ENCODE results near the gene UCP2.

Gene UCP2

DNA sequence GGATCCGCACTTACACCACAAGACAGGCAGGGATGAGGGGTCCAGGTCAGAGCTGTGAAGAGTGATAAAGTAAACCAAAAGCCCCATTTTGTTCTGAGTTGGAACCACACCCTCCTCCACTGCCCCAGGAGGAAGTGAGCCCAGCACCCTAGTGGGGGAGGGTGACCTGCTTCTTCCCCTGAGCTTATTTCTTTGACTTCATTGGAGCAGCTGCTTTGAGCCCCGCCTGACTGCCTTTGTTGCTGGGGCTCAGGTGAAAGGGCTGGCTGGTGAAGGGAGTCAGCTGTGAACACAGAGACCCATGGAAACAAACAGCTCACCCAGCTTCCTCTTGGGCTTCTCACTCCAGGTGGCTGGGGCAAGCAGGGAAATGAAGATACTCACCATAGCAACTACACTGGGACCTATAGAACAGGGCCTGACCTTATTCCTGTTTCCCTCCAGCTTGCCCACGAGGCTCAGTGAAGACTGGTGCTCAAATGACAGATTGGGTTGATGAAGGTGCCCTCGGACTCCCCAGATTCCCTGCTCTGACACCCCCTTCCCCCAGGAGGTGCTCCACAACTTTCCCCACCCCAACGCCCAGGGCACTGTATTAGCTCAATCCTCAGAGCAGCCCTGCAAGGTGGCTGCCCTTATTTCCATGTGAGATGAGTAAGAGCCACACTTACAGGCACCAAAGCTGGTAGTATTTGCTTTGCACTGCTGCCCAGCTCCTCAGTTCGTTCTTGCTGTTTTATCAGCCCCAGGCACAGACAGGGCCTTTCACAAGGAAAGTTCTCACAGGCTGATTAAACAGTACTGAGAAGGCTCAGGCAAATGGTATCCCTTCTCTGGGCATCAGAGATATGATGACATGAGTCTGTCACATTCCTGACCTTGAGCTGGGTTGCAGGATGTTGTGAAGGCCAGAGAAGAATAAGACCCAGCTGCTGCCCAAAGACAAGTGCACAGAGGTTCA, 2.4 kb downstream of the UCP2 start:
- TF ChIP-seq CTCF (IDR thresholded peaks at IDR 0.05; ENCODE audit: borderline replicate concordance, insufficient read depth, low read depth, low read length) = no peak
- peak overlapping the region; percentile 85 for H3K4me3 ChIP-seq (ENCODE audit: low read depth, low read length)

DNA sequence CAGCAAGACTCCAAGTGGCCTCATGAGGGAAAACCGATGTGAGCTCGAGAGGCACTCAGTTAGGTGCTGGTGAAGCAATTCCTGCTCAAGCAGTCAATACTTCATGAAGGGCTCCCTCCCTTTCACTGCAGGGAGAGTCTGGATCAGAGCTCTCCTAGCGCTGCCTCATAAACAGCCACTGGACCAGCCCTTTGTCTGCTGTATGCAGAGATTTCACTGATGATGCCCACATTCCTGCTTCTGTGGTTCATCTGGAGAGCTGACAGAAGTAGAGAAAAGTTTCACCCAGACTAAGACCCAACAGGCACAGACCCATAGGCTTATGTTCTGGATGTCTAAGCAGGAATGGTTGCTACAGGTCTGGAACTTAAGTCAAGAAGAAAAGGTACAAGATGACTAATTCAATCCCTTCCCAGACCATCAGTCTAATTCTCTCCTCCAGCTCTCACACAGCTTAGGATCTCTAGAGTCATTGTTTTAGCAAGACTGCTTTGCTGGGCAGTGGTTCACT, 4.0 kb downstream of the UCP2 start:
- no peak for TF ChIP-seq CTCF (IDR thresholded peaks at IDR 0.05; ENCODE audit: borderline replicate concordance, insufficient read depth, low read depth, low read length)
- no peak overlapping the region for H3K4me3 ChIP-seq (ENCODE audit: low read depth, low read length)

DNA sequence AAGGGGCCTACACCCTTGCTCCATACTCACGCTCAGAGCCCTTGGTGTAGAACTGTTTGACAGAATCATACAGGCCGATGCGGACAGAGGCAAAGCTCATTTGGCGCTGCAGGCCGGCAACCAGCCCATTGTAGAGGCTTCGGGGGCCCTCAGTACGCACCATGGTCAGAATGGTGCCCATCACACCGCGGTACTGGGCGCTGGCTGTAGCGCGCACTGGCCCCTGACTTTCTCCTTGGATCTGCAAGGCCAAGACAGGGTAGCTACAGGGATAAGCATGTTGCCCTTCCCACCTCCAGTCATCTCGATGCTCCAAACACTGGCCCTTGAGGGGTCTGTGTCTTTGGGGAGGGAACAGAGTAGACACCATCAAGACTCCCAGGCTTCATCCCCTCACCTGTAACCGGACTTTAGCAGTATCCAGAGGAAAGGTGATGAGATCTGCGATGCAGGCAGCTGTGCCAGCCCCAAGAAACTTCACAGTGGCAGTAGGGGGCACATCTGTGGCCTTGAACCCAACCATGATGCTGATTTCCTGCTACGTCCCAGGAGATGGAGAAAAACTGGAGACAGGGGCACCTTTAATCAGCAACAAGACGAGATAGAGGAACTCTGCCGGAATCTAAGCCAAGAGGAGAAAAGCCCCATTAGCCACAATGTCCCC, 4.7 kb downstream of the UCP2 start:
- H3K4me3 ChIP-seq (ENCODE audit: low read depth, low read length) = no peak overlapping the region
- TF ChIP-seq CTCF (IDR thresholded peaks at IDR 0.05; ENCODE audit: borderline replicate concordance, insufficient read depth, low read depth, low read length) = no peak

DNA sequence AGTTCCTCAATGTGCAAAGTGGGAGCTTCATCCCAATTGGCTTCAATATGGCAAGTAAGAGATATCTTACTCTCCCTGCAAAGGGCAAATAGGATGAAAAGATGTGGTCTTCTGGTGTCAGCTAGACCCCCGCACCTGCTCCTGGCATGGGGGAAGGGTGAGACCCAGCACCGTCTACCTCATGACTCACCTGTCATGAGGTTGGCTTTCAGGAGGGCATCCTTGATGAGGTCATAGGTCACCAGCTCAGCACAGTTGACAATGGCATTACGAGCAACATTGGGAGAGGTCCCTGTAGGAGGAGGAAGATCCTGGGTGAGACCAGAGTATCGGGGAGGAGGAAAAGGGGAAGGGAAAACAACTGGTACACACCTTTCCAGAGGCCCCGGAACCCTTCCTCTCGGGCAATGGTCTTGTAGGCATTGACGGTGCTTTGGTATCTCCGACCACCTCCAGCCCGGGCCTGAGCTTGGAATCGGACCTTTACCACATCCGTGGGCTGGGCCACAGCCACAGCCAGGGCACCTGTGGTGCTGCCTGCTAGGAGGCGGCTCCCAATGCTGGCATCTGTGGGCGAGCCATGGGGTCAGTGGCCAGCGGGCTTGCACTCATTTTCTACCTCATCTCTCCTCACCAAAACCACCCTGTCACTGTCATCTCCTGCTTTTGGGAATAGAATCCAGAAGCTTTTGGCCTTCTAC, 6.0 kb downstream of the UCP2 start:
- TF ChIP-seq CTCF (IDR thresholded peaks at IDR 0.05; ENCODE audit: borderline replicate concordance, insufficient read depth, low read depth, low read length) = no peak
- no peak overlapping the region for H3K4me3 ChIP-seq (ENCODE audit: low read depth, low read length)

- no peak for TF ChIP-seq CTCF (IDR thresholded peaks at IDR 0.05; ENCODE audit: borderline replicate concordance, insufficient read depth, low read depth, low read length)
- H3K4me3 ChIP-seq (ENCODE audit: low read depth, low read length) = no peak overlapping the region
Observed at GRCh38 chr11:73975479-73975757, 7.2 kb downstream of the UCP2 start.

DNA sequence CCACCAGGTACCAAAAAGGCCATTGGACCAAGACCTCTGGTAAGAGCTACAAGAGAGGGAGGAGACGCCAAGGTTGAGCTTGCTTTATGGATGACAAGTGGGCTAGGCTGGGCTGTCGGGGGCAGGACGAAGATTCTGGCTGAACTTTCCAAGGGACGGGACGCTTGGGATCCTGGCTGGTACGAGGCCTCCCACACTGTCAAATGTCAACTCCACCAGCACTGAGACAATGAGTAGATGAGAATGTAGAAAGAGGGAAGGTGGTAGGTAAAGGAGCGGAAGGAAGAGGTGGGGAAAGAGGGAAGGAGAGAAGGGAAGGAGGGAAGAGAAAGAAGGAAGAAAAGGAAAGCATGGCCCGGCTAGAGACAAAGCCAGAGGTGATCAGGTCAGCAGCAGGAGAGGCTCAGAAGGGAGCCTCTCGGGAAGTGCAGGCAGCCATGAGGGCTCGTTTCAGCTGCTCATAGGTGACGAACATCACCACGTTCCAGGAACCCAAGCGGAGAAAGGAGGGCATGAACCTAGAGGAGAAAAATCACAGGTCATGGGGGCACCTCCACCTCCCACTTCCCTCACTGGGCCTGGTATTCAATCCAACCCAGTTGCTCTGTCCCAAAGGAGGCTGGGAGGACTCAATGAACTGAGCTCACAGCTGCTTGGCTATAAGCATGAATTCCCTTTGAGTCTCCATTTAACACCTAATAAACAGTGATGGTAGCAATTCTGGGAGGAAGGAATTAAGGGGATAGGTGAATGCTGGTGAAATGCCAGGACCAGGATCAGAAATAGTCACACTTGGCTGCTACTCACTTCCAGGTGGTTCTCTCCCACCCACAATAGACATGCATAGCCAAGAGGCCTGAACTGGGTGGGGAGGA, 7.8 kb downstream of the UCP2 start:
- H3K4me3 ChIP-seq (ENCODE audit: low read depth, low read length) = no peak overlapping the region
- TF ChIP-seq CTCF (IDR thresholded peaks at IDR 0.05; ENCODE audit: borderline replicate concordance, insufficient read depth, low read depth, low read length) = no peak
